ENCODE data around the gene SLC7A5. TPM values are rescaled to one million over a fixed set of nuclear protein-coding genes. Genes with fewer than 3 reads are reported as not detected.

SLC7A5 gene
- total RNA-seq, 6 donors from 2014 or later = 4.7 to 20.4 (median 8.5) TPM

- Histone ChIP-seq H3K4me3 (no peak overlapping the region), H3K36me3 (no peaks in the 10 kb centered on the region), H3K9me3 (peaks cover 0 to 5% (median under 1%) of the 10 kb centered on the region in 4 donors), H3K4me1 (no peaks in the 10 kb centered on the region), H3K27me3 (no peaks in the 10 kb centered on the region), H3K27ac (no peak overlapping the region)
- no peak for TF ChIP-seq CTCF (IDR thresholded peaks at IDR 0.05)
- DNase-seq (peak in 1 of 2 donors; percentile 67), ATAC-seq (ENCODE audit: low FRiP score in 2 of 2) (no peak)
- WGBS, 2 donors = 82% methylated on average over 14 to 24 of the region's 24 CpGs
Observed at GRCh38 chr16:87823181-87823929, 46.0 kb downstream of the SLC7A5 start.

- TF ChIP-seq EP300 (IDR thresholded peaks at IDR 0.05) (no peak), CTCF (IDR thresholded peaks at IDR 0.05) (no peak), POLR2AphosphoS5 (IDR thresholded peaks at IDR 0.05) (no peak), POLR2A (IDR thresholded peaks at IDR 0.05) (no peak)
- H3K36me3 ChIP-seq = no peaks in the 10 kb centered on the region
- H3K27me3 ChIP-seq = no peaks in the 10 kb centered on the region
- no peak overlapping the region for H3K27ac ChIP-seq
- ATAC-seq (ENCODE audit: low FRiP score in 2 of 2) (no peak), DNase-seq (peak in 1 of 2 donors; percentile 49)
- H3K4me3 ChIP-seq = no peak overlapping the region
- 66 to 69% methylated on average over 30 to 38 of the region's 38 CpGs for WGBS, 2 donors
- H3K9me3 ChIP-seq = peaks cover 7 to 16% (median 9%) of the 10 kb centered on the region in 4 donors
- H3K4me1 ChIP-seq = no peaks in the 10 kb centered on the region
Observed at GRCh38 chr16:87822108-87822970, 47.0 kb downstream of the SLC7A5 start.

- Histone ChIP-seq H3K4me3 (no peak overlapping the region), H3K36me3 (no peaks in the 10 kb centered on the region), H3K27ac (no peak overlapping the region), H3K27me3 (no peaks in the 10 kb centered on the region), H3K4me1 (no peaks in the 10 kb centered on the region), H3K9me3 (peaks cover 7 to 24% (median 16%) of the 10 kb centered on the region in 4 donors)
- ATAC-seq (ENCODE audit: low FRiP score in 2 of 2) (no peak), DNase-seq (peak in 1 of 2 donors; percentile 16)
- TF ChIP-seq CTCF (IDR thresholded peaks at IDR 0.05) = no peak
- no peak for TF ChIP-seq POLR2A (IDR thresholded peaks at IDR 0.05)
- no peak for TF ChIP-seq POLR2AphosphoS5 (IDR thresholded peaks at IDR 0.05)
- 42 to 52% methylated on average over 18 of the region's 18 CpGs for WGBS, 2 donors
Observed at GRCh38 chr16:87821376-87822107, 47.8 kb downstream of the SLC7A5 start.

- H3K4me3 ChIP-seq = no peak overlapping the region
- no peaks in the 10 kb centered on the region for H3K36me3 ChIP-seq
- H3K4me1 ChIP-seq = no peaks in the 10 kb centered on the region
- no peak for TF ChIP-seq CTCF (IDR thresholded peaks at IDR 0.05)
- no peak for TF ChIP-seq POLR2A (IDR thresholded peaks at IDR 0.05)
- no peak for TF ChIP-seq EP300 (IDR thresholded peaks at IDR 0.05)
- no peak for TF ChIP-seq POLR2AphosphoS5 (IDR thresholded peaks at IDR 0.05)
- DNase-seq (peak in 1 of 2 donors; percentile 62), ATAC-seq (ENCODE audit: low FRiP score in 2 of 2) (no peak)
- H3K9me3 ChIP-seq = peaks cover 7 to 28% (median 18%) of the 10 kb centered on the region in 4 donors
- WGBS, 2 donors = 79 to 86% methylated on average over 16 to 17 of the region's 17 CpGs
- no peaks in the 10 kb centered on the region for H3K27me3 ChIP-seq
- H3K27ac ChIP-seq = no peak overlapping the region
Observed at GRCh38 chr16:87819983-87820382, 49.3 kb downstream of the SLC7A5 start.
